ENCODE results near the gene ARFGEF2.
"Not testable (repeated sequence)": the region's sequence is repeated elsewhere in the genome, so short reads cannot be mapped to it uniquely, and the experiment has no call there.

Gene ARFGEF2

DNA sequence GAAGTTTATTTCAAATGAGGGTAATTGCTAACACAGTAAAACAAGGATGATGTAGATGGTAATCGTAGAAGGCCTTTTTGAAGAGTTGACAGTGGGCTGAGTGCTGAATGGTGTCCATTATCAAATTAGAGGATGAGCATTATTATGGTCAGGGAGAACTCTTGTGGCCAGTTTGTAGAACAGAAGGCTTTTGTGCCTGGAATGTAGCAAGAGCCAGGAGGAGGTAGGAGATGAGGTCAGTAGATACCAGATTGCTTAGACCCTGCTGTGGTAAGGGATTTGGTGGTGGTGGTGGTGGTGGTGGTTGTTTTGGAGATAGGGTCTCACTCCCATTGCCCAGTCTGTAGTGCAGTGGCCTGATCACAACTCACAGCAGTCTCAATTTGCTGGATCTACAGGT, 130.8 kb downstream of the ARFGEF2 start:
- Histone ChIP-seq H3K27me3 (ENCODE audit: insufficient read depth, insufficient read length) (no peaks in the 10 kb centered on the region), H3K4me1 (ENCODE audit: insufficient read depth, insufficient read length) (peaks cover 7% of the 10 kb centered on the region), H3K9me3 (ENCODE audit: insufficient read depth, low read length) (no peaks in the 10 kb centered on the region), H3K4me3 (ENCODE audit: insufficient read length, low read depth) (no peak overlapping the region), H3K9ac (ENCODE audit: insufficient read length, low read depth) (no peak overlapping the region), H3K36me3 (ENCODE audit: insufficient read depth, insufficient read length, low read length) (peaks cover 78% of the 10 kb centered on the region)
- DNase-seq (ENCODE audit: low read depth, low spot score) = no peak
- TF ChIP-seq ZNF274 (IDR thresholded peaks at IDR 0.05; ENCODE audit: low read depth, low read length) (no peak), YY1 (IDR thresholded peaks at IDR 0.05; ENCODE audit: insufficient read depth, insufficient read length) (no peak), SUZ12 (IDR thresholded peaks at IDR 0.05; ENCODE audit: extremely low read depth, insufficient read depth, insufficient read length) (no peak)

DNA sequence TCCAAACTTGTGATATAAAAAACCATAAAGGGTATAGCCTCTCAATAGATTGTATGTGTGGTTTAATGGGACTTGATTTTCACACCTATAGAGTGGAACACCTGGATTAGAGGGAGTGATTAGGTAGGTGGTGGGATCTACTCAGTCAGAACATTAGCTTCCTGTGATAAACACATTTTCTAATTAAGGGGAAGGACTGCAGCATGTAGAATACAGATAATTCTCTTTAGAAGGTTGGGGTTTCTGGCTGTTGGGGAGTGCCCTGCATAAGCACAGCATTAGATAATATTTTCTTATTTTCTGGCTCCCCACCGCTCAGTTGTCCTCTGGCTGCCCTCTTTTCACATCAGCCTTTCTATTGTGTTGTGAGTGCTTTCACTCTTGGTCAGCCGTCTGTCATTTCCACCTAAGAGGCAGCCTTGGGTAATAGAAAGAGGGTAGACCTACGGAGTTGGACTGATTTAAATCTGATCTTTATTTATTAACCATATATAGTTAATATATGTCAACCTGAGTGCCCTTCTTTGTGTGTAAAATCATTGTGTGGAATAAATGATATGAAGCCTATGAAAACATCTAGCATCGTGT, 132.6 kb downstream of the ARFGEF2 start:
- Histone ChIP-seq H3K9ac (ENCODE audit: insufficient read length, low read depth) (no peak overlapping the region), H3K4me1 (ENCODE audit: insufficient read depth, insufficient read length) (peaks cover 7% of the 10 kb centered on the region), H3K27me3 (ENCODE audit: insufficient read depth, insufficient read length) (no peaks in the 10 kb centered on the region), H3K36me3 (ENCODE audit: insufficient read depth, insufficient read length, low read length) (peaks cover 77% of the 10 kb centered on the region), H3K4me3 (ENCODE audit: insufficient read length, low read depth) (no peak overlapping the region), H3K9me3 (ENCODE audit: insufficient read depth, low read length) (no peaks in the 10 kb centered on the region)
- DNase-seq (ENCODE audit: low read depth, low spot score) = no peak
- no peak for TF ChIP-seq SUZ12 (IDR thresholded peaks at IDR 0.05; ENCODE audit: extremely low read depth, insufficient read depth, insufficient read length)
- no peak for TF ChIP-seq YY1 (IDR thresholded peaks at IDR 0.05; ENCODE audit: insufficient read depth, insufficient read length)
- no peak for TF ChIP-seq ZNF274 (IDR thresholded peaks at IDR 0.05; ENCODE audit: low read depth, low read length)

GRCh38 chr20:49063279-49063678, 141.8 kb downstream of the ARFGEF2 start:
- peaks cover 90% of the 10 kb centered on the region for H3K36me3 ChIP-seq (ENCODE audit: insufficient read depth, insufficient read length, low read length)
- no peak overlapping the region for H3K9ac ChIP-seq (ENCODE audit: insufficient read length, low read depth)
- no peaks in the 10 kb centered on the region for H3K9me3 ChIP-seq (ENCODE audit: insufficient read depth, low read length)
- H3K27me3 ChIP-seq (ENCODE audit: insufficient read depth, insufficient read length) = no peaks in the 10 kb centered on the region
- no peak for DNase-seq (ENCODE audit: low read depth, low spot score)
- H3K4me1 ChIP-seq (ENCODE audit: insufficient read depth, insufficient read length) = no peaks in the 10 kb centered on the region
- no peak for TF ChIP-seq ZNF274 (IDR thresholded peaks at IDR 0.05; ENCODE audit: low read depth, low read length)
- TF ChIP-seq YY1 (IDR thresholded peaks at IDR 0.05; ENCODE audit: insufficient read depth, insufficient read length) = no peak
- TF ChIP-seq SUZ12 (IDR thresholded peaks at IDR 0.05; ENCODE audit: extremely low read depth, insufficient read depth, insufficient read length) = no peak
- H3K4me3 ChIP-seq (ENCODE audit: insufficient read length, low read depth) = no peak overlapping the region

DNA sequence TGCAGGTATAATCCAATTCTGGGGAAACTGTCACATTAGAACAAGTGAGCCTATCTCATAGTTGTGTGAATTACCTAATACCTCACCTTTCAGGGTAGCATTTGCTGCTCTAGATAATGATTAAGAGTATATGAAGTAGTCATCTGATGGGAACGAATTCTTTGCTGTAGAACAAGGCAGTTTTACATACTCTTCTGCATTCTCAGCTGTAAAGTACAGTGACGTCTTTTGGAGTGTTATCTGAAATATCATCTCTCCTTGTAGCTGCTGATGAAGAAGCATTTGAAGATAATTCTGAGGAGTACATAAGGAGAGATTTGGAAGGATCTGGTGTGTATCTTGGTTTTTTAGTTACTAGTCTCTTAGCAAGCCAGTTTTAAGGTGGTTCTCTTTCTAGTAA, 153.0 kb downstream of the ARFGEF2 start:
- no peak for TF ChIP-seq ZNF274 (IDR thresholded peaks at IDR 0.05; ENCODE audit: low read depth, low read length)
- TF ChIP-seq SUZ12 (IDR thresholded peaks at IDR 0.05; ENCODE audit: extremely low read depth, insufficient read depth, insufficient read length) = no peak
- TF ChIP-seq YY1 (IDR thresholded peaks at IDR 0.05; ENCODE audit: insufficient read depth, insufficient read length) = no peak
- Histone ChIP-seq H3K9me3 (ENCODE audit: insufficient read depth, low read length) (no peaks in the 10 kb centered on the region), H3K36me3 (ENCODE audit: insufficient read depth, insufficient read length, low read length) (peaks cover 96% of the 10 kb centered on the region), H3K4me3 (ENCODE audit: insufficient read length, low read depth) (no peak overlapping the region), H3K9ac (ENCODE audit: insufficient read length, low read depth) (no peak overlapping the region), H3K27me3 (ENCODE audit: insufficient read depth, insufficient read length) (no peaks in the 10 kb centered on the region), H3K4me1 (ENCODE audit: insufficient read depth, insufficient read length) (no peaks in the 10 kb centered on the region)
- no peak for DNase-seq (ENCODE audit: low read depth, low spot score)

DNA sequence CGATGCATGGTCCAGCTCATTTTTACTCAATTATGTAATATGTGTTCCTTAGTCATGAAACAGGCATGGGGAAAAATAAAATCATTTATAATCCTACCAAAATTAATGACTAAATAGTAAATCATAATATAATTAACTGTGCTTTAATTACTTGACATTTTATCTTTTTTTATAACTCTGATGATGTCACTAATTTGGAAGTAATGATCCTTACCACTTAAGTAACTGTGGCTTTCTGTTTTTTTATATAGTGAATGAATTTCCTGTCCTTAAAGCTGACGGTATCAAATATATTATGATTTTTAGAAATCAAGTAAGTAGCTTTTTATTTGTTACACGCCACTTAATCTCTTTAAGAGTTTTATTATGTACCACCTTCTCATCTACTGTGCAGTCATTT, 156.8 kb downstream of the ARFGEF2 start:
- no peak for DNase-seq (ENCODE audit: low read depth, low spot score)
- Histone ChIP-seq H3K4me1 (ENCODE audit: insufficient read depth, insufficient read length) (no peaks in the 10 kb centered on the region), H3K27me3 (ENCODE audit: insufficient read depth, insufficient read length) (no peaks in the 10 kb centered on the region), H3K9ac (ENCODE audit: insufficient read length, low read depth) (no peak overlapping the region), H3K4me3 (ENCODE audit: insufficient read length, low read depth) (no peak overlapping the region), H3K9me3 (ENCODE audit: insufficient read depth, low read length) (no peaks in the 10 kb centered on the region), H3K36me3 (ENCODE audit: insufficient read depth, insufficient read length, low read length) (peaks cover 98% of the 10 kb centered on the region)
- TF ChIP-seq SUZ12 (IDR thresholded peaks at IDR 0.05; ENCODE audit: extremely low read depth, insufficient read depth, insufficient read length) = no peak
- no peak for TF ChIP-seq ZNF274 (IDR thresholded peaks at IDR 0.05; ENCODE audit: low read depth, low read length)
- no peak for TF ChIP-seq YY1 (IDR thresholded peaks at IDR 0.05; ENCODE audit: insufficient read depth, insufficient read length)

GRCh38 chr20:49082295-49082694, 160.8 kb downstream of the ARFGEF2 start:
- H3K9ac ChIP-seq (ENCODE audit: insufficient read length, low read depth); DNase-seq (ENCODE audit: low read depth, low spot score); H3K4me1 ChIP-seq (ENCODE audit: insufficient read depth, insufficient read length); H3K9me3 ChIP-seq (ENCODE audit: insufficient read depth, low read length); H3K27me3 ChIP-seq (ENCODE audit: insufficient read depth, insufficient read length); H3K4me3 ChIP-seq (ENCODE audit: insufficient read length, low read depth): not testable (repeated sequence)
- peaks cover 95% of the 10 kb centered on the region for H3K36me3 ChIP-seq (ENCODE audit: insufficient read depth, insufficient read length, low read length)
